Neural crest cell (in vitro differentiated cells): ENCODE data around the gene TCERG1L. TPM values are rescaled to one million over a fixed set of nuclear protein-coding genes. Genes with fewer than 3 reads are reported as not detected.
"Not testable (repeated sequence)": the region's sequence is repeated elsewhere in the genome, so short reads cannot be mapped to it uniquely, and the experiment has no call there.

Source experiments
- DNase-seq: peaks from one replicate; pipeline ENCODE4 v3.0.0; 2021; ENCODE audit warnings: low read depth, mixed read lengths, low spot score
- H3K27ac Mint-ChIP-seq: one replicate; pipeline ENCODE4 v1.8.0; 2021; ENCODE audit warnings: mild to moderate bottlenecking, mixed read lengths; ENCODE audit not compliant: unreplicated experiment
- H3K27me3 Mint-ChIP-seq: 2 replicates; pipeline ENCODE4 v1.8.0; 2021; ENCODE audit warnings: low read depth, mild to moderate bottlenecking, mixed read lengths
- H3K36me3 Mint-ChIP-seq: 2 replicates; pipeline ENCODE4 v1.8.0; 2021; ENCODE audit warnings: low read depth, mild to moderate bottlenecking, mixed read lengths
- H3K4me1 Mint-ChIP-seq: 2 replicates; pipeline ENCODE4 v1.8.0; 2021; ENCODE audit warnings: mixed read lengths
- H3K4me3 Mint-ChIP-seq: one replicate; pipeline ENCODE4 v1.8.0; 2021; ENCODE audit warnings: mild to moderate bottlenecking, mixed read lengths
- H3K9me3 Mint-ChIP-seq: 2 replicates; pipeline ENCODE4 v1.8.0; 2021; ENCODE audit warnings: mixed read lengths
- total RNA-seq: library from RNA; stranded (reverse); gene quantifications from 2 replicates; pipeline ENCODE4 v1.2.1, GENCODE V29; 2021
- TF ChIP-seq, protein P1 (sequence below): fragments of 200-600 bp; sonication (generic); conservative IDR thresholded peaks from 2 replicates; pipeline ENCODE4 v1.5.0; 2021; ENCODE audit warnings: antibody characterized with exemption, mild to moderate bottlenecking

The TCERG1L gene
- total RNA-seq, 1 donor from 2014 or later, result 0.96 TPM

DNA sequence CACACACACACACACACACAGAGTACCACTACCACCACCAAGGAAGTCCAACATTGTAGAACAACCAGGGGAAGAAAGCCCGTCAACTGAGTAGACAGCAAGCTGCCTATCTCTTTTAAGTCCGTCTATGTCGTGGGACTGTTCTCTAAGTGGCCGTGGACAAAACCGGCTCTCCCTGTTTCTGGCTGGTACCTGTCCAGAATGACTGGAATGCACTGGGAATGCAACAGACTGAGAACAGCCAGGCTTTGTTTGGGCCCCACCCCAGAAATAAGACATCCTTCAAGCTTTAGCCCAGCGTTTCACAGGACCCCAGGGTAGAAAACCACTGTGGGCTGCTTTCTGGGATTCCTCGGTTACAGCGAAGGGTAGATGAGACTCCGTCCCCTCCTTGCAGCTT, 203.6 kb downstream of the TCERG1L start:
- Mint-ChIP-seq H3K36me3 (no peaks in the 10 kb centered on the region), H3K9me3 (peaks cover 2% of the 10 kb centered on the region), H3K4me3 (no peak overlapping the region), H3K27ac (no peak overlapping the region), H3K4me1 (peaks cover 8% of the 10 kb centered on the region), H3K27me3 (no peaks in the 10 kb centered on the region)
- DNase-seq, result no peak
- TF ChIP-seq, protein P1, sequence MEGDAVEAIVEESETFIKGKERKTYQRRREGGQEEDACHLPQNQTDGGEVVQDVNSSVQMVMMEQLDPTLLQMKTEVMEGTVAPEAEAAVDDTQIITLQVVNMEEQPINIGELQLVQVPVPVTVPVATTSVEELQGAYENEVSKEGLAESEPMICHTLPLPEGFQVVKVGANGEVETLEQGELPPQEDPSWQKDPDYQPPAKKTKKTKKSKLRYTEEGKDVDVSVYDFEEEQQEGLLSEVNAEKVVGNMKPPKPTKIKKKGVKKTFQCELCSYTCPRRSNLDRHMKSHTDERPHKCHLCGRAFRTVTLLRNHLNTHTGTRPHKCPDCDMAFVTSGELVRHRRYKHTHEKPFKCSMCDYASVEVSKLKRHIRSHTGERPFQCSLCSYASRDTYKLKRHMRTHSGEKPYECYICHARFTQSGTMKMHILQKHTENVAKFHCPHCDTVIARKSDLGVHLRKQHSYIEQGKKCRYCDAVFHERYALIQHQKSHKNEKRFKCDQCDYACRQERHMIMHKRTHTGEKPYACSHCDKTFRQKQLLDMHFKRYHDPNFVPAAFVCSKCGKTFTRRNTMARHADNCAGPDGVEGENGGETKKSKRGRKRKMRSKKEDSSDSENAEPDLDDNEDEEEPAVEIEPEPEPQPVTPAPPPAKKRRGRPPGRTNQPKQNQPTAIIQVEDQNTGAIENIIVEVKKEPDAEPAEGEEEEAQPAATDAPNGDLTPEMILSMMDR, result no peak

DNA sequence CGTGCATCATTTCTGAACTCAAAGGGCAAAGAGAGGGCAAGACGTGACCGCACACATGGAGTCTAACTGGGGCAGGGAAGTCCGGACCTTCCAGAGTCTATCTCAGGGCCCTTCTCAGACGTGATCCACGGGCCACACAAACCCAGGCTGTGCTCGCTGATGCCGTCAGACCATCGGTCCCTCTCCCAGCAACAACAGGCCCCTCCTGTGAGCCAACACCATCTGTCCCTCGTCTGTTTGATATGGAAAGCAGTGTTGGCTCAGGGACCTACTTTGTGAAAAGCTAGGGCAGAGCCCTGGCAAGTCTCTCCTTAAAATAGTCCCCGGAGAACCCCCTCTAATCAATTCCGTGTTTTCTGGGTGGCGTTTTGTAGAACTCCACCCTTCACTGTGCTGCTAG, 208.8 kb downstream of the TCERG1L start:
- no peak overlapping the region for H3K4me3 Mint-ChIP-seq
- TF ChIP-seq, protein P1, result no peak
- H3K4me1 Mint-ChIP-seq, result no peaks in the 10 kb centered on the region
- H3K27me3 Mint-ChIP-seq, result no peaks in the 10 kb centered on the region
- H3K9me3 Mint-ChIP-seq, result peaks cover 2% of the 10 kb centered on the region
- H3K36me3 Mint-ChIP-seq, result no peaks in the 10 kb centered on the region
- H3K27ac Mint-ChIP-seq, result no peak overlapping the region
- DNase-seq, result no peak

- TF ChIP-seq, protein P1, result no peak
- Mint-ChIP-seq H3K9me3 (peaks cover 2% of the 10 kb centered on the region), H3K27me3 (no peaks in the 10 kb centered on the region), H3K4me3 (no peak overlapping the region), H3K27ac (no peak overlapping the region), H3K4me1 (no peaks in the 10 kb centered on the region), H3K36me3 (no peaks in the 10 kb centered on the region)
- no peak for DNase-seq
Measured at GRCh38 chr10:131102147-131102546, 209.4 kb downstream of the TCERG1L start.

DNA sequence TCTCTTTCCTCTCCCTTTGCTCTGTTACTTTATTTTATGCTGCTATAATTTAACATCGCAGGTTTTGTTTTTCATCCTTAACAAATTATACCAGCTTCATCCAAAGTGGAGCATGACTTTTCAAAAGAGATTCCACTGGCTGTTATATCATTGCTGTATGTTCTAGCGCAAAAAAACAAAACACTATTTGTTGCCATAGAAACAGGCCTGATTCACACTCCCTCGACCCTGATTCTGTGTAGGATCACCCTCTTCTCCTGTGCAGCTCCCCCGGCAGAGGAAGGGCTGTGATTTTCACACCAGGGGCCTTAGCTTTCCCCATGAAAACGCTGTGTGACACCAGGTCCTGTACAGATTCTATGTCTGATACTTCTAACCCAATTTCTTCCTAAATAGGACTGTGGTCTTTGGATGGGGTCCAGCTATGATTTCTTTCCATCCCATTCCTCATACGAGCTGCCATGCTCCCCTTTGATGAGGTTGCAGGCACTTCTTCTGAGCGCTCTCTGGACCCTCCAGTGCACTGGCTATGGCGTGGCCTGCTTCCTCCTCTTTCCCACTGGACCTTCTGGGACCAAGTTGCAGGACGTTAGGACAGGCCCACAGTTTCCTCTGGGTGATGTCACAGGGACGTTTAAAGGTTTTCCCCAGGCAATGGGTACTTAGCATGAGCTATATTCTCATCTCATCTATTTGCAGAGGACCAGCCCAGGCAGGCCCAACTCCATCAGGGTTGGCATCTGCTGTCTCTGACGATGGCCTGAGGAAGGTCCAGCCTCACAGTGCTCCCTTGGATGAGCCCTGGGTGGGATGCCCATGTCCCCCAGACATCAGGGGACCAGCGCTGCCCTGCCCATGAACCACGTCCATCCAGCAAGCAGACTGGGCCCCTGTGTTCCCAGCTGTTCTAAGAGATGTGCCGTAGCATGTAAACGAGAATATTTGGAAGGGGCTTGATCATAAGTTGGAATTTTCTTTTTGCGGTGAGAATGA, 210.8 kb downstream of the TCERG1L start:
- H3K4me3 Mint-ChIP-seq, H3K27ac Mint-ChIP-seq, DNase-seq, H3K9me3 Mint-ChIP-seq, H3K4me1 Mint-ChIP-seq, H3K27me3 Mint-ChIP-seq, H3K36me3 Mint-ChIP-seq: not testable (repeated sequence)

DNA sequence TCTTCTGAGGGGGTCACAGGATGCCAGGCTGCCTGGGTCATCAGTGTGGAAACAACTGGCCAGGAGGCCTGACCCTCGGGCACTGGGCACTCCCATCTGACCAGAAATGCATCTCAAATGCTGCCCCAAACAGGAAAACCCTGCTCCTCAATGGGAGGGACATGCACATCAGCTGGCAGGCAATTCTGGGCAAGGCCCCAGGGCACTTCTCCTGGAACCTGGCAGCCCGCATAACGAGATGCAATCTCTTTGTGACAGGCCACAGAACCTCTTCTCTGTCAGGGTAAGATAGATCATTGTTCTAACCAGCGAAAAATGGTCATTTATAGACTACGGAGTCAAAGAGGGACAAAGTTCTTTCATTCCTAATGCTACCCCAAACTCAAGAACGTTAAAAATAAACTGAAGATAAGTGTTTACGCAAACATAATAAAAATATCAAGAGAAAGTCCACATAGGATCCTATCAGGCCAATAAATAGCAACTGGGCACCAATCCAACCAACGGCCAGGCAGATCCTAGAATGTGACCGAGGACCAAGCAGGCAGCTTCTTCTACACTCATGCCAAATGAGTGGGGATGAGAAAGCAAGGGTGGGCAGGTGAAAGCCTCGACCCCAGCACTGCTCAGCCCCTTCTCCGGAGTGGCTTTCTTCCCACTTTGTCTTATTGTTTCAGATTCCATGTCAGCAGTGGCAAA, 212.3 kb downstream of the TCERG1L start:
- no peak overlapping the region for H3K4me3 Mint-ChIP-seq
- peak overlapping the region; percentile 43 for H3K27ac Mint-ChIP-seq
- no peaks in the 10 kb centered on the region for H3K36me3 Mint-ChIP-seq
- TF ChIP-seq, protein P1, result no peak
- H3K4me1 Mint-ChIP-seq, result peaks cover 11% of the 10 kb centered on the region
- no peaks in the 10 kb centered on the region for H3K27me3 Mint-ChIP-seq
- no peaks in the 10 kb centered on the region for H3K9me3 Mint-ChIP-seq
- no peak for DNase-seq
